H9 (cell line): ENCODE data around the gene DHX58. TPM values are rescaled to one million over a fixed set of nuclear protein-coding genes. Genes with fewer than 3 reads are reported as not detected.

Experiments
- DNase-seq: peaks from one replicate; pipeline ENCODE4 v3.0.0-alpha.2; 2017
- H2AFZ ChIP-seq: one replicate; pipeline ENCODE4 v1.6.1; 2013; ENCODE audit warnings: mild to moderate bottlenecking, low read length, control low read depth, moderate library complexity
- H2AK5ac ChIP-seq: 2 replicates; pipeline ENCODE4 v1.6.1; 2013; ENCODE audit warnings: low read length, control low read depth, mixed read lengths; ENCODE audit not compliant: insufficient read length
- H2BK120ac ChIP-seq: one replicate; pipeline ENCODE4 v1.6.1; 2013; ENCODE audit warnings: low read depth, mild to moderate bottlenecking, low read length, control low read depth, inconsistent platforms; ENCODE audit not compliant: poor library complexity, severe bottlenecking
- H2BK12ac ChIP-seq: 2 replicates; pipeline ENCODE4 v1.6.1; 2013; ENCODE audit warnings: low read length, control low read depth, mixed read lengths, low read depth; ENCODE audit not compliant: insufficient read length
- H2BK15ac ChIP-seq: 2 replicates; pipeline ENCODE4 v1.6.1; 2013; ENCODE audit warnings: low read depth, low read length, control low read depth
- H2BK20ac ChIP-seq: one replicate; pipeline ENCODE4 v1.6.1; 2013; ENCODE audit warnings: low read depth, mild to moderate bottlenecking, low read length, control low read depth, inconsistent platforms; ENCODE audit not compliant: poor library complexity, severe bottlenecking
- H2BK5ac ChIP-seq: 2 replicates; pipeline ENCODE4 v1.6.1; 2013; ENCODE audit warnings: low read length, control low read depth, mixed read lengths; ENCODE audit not compliant: insufficient read length
- H3K14ac ChIP-seq: 2 replicates; pipeline ENCODE4 v1.6.1; 2013; ENCODE audit warnings: low read length, control low read depth; ENCODE audit not compliant: insufficient read depth
- H3K18ac ChIP-seq: 2 replicates; pipeline ENCODE4 v1.6.1; 2013; ENCODE audit warnings: low read depth, mild to moderate bottlenecking, mixed read lengths, low read length, control low read depth; ENCODE audit not compliant: insufficient read length
- H3K23ac ChIP-seq: 2 replicates; pipeline ENCODE4 v1.6.1; 2013; ENCODE audit warnings: low read length, control low read depth, mixed read lengths, low read depth; ENCODE audit not compliant: insufficient read length
- H3K23me2 ChIP-seq: 2 replicates; pipeline ENCODE4 v1.6.1; 2013; ENCODE audit warnings: low read depth, mild to moderate bottlenecking, mixed read lengths, low read length, control low read depth; ENCODE audit not compliant: insufficient read length, poor library complexity, severe bottlenecking
- H3K27ac ChIP-seq: 2 replicates; pipeline ENCODE4 v1.5.1; 2013; ENCODE audit warnings: low read length, control low read depth, mixed read lengths, low read depth; ENCODE audit not compliant: insufficient read length
- H3K27me3 ChIP-seq: 2 replicates; pipeline ENCODE4 v1.6.1; 2013; ENCODE audit warnings: low read length, control low read depth, inconsistent platforms; ENCODE audit not compliant: insufficient read depth
- H3K4ac ChIP-seq: 2 replicates; pipeline ENCODE4 v1.6.1; 2013; ENCODE audit warnings: low read depth, mild to moderate bottlenecking, control low read depth, inconsistent platforms, low read length, moderate library complexity
- H3K4me1 ChIP-seq: 2 replicates; pipeline ENCODE4 v1.6.1; 2013; ENCODE audit warnings: low read length, control low read depth, inconsistent platforms; ENCODE audit not compliant: insufficient read depth
- H3K4me2 ChIP-seq: 2 replicates; pipeline ENCODE4 v1.6.1; 2013; ENCODE audit warnings: low read length, control low read depth, mixed read lengths; ENCODE audit not compliant: insufficient read length, insufficient read depth
- H3K56ac ChIP-seq: 2 replicates; pipeline ENCODE4 v1.6.1; 2013; ENCODE audit warnings: low read depth, mild to moderate bottlenecking, mixed read lengths, low read length, control low read depth; ENCODE audit not compliant: insufficient read length
- H3K79me1 ChIP-seq: 2 replicates; pipeline ENCODE4 v1.6.1; 2013; ENCODE audit warnings: low read depth, mild to moderate bottlenecking, moderate library complexity, low read length, control low read depth, inconsistent platforms; ENCODE audit not compliant: insufficient read depth, poor library complexity, severe bottlenecking
- H3K79me2 ChIP-seq: 2 replicates; pipeline ENCODE4 v1.6.1; 2013; ENCODE audit warnings: low read length, control low read depth, inconsistent platforms; ENCODE audit not compliant: insufficient read depth
- H3K9ac ChIP-seq: 2 replicates; pipeline ENCODE4 v1.6.1; 2013; ENCODE audit warnings: low read length, control low read depth, mixed read lengths; ENCODE audit not compliant: insufficient read length; ENCODE audit errors: extremely low read depth
- H3K9me3 ChIP-seq: one replicate; pipeline ENCODE4 v1.6.1; 2013; ENCODE audit warnings: low read depth, low read length, inconsistent platforms; ENCODE audit not compliant: control insufficient read depth
- H3T11ph ChIP-seq: one replicate; pipeline ENCODE4 v1.6.1; 2013; ENCODE audit warnings: mild to moderate bottlenecking, low read length, control low read depth, inconsistent platforms
- H4K20me1 ChIP-seq: one replicate; pipeline ENCODE4 v1.6.1; 2013; ENCODE audit not compliant: control insufficient read depth, insufficient read length, insufficient read depth
- H4K5ac ChIP-seq: 2 replicates; pipeline ENCODE4 v1.6.1; 2013; ENCODE audit warnings: low read depth, mild to moderate bottlenecking, mixed read lengths, low read length, control low read depth; ENCODE audit not compliant: insufficient read length
- H4K8ac ChIP-seq: replicated peaks from 2 replicates; pipeline ENCODE4 v1.6.1; 2013; ENCODE audit warnings: low read length, control low read depth, mixed read lengths, low read depth; ENCODE audit not compliant: insufficient read length
- H4K91ac ChIP-seq: 2 replicates; pipeline ENCODE4 v1.6.1; 2013; ENCODE audit warnings: low read depth, mild to moderate bottlenecking, moderate library complexity, mixed read lengths, low read length, control low read depth; ENCODE audit not compliant: insufficient read length
- H3K27ac Mint-ChIP-seq, 3 experiments: 2 replicates in 2 of 3; 3 replicates in 1 of 3; pipeline ENCODE4 v1.8.0; 2020 to 2021; ENCODE audit warnings: mixed read lengths in 3 of 3, mild to moderate bottlenecking in 1 of 3, moderate library complexity in 1 of 3
- H3K27me3 Mint-ChIP-seq: 2 replicates; pipeline ENCODE4 v1.8.0; 2021; ENCODE audit warnings: low read depth, mild to moderate bottlenecking, moderate library complexity, mixed read lengths
- H3K36me3 Mint-ChIP-seq, 3 experiments: 2 replicates in 2 of 3; 3 replicates in 1 of 3; pipeline ENCODE4 v1.8.0; 2020 to 2021; ENCODE audit warnings: low read depth in 3 of 3, mixed read lengths in 3 of 3; ENCODE audit not compliant: insufficient read depth in 1 of 3
- H3K4me1 Mint-ChIP-seq, 2 experiments: 2 replicates each; pipeline ENCODE4 v1.8.0; 2020; ENCODE audit warnings: mixed read lengths in 2 of 2
- H3K4me3 Mint-ChIP-seq, 2 experiments: 2 replicates in 1 of 2; 3 replicates in 1 of 2; pipeline ENCODE4 v1.8.0; 2020 to 2021; ENCODE audit warnings: mild to moderate bottlenecking in 2 of 2, mixed read lengths in 2 of 2, moderate library complexity in 1 of 2
- H3K9me3 Mint-ChIP-seq, 2 experiments: 2 replicates in 1 of 2; 3 replicates in 1 of 2; pipeline ENCODE4 v1.8.0; 2020; ENCODE audit warnings: mild to moderate bottlenecking in 2 of 2, mixed read lengths in 2 of 2, moderate library complexity in 1 of 2
- CTCF ChIP-seq: fragments of 200-600 bp; sonication (generic); conservative IDR thresholded peaks from 3 replicates; pipeline ENCODE4 v1.8.0; 2021; ENCODE audit warnings: antibody characterized with exemption, mild to moderate bottlenecking
- WGBS: extraction: QIAGEN DNeasy Blood & Tissue Kit; methylation state at CpG from one replicate; pipeline ENCODE4 v1.1.7; 2013; ENCODE audit warnings: missing lambda C conversion rate, low lambda C conversion rate, mixed read lengths; ENCODE audit not compliant: insufficient read length; ENCODE audit errors: extremely low coverage; 5-methylcytosine and 5-hydroxymethylcytosine counted together
- total RNA-seq: library from RNA; stranded (reverse); gene quantifications from 2 replicates; pipeline ENCODE4 v1.2.1, GENCODE V29; 2021

DHX58 gene
- total RNA-seq, 1 experiment from 2014 or later = 3.9 TPM

DNA sequence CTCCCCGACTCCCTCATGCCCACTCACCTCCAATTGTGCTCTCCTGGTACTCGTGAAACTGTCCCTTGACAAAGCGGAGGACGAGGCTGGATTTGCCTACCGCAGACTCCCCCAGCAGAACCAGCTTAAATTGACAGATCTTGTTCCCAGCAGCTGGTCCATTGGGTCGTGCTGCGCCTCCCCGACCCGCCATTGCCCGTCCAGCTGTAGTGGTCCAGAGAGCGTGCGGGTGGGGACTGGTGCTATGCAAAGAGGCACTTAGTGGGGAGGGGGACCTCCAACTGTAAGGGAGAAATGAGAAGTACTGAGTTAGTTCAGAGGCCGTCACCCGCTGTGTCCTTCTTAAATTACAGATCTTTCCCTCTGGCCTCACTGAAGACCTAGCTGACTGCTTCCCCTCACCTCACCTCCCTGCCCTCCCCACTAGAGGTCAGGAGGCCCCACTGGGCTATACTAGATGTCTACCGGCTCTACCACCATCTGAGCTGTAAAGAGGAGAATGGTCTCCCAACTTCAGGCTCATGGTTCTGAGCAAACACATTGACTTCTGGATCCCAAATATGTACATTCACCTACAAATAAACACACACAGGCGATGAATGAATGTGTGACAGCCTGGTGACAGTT lies 17.9 kb upstream of the DHX58 start:
- no peak overlapping the region for H3K14ac ChIP-seq

More for the DNA sequence above, 17.9 kb upstream of the DHX58 start:
- Histone ChIP-seq H2BK5ac (no peak overlapping the region), H3T11ph (no peak overlapping the region), H2AFZ (no peak overlapping the region), H3K79me1 (peaks cover 3% of the 10 kb centered on the region), H3K18ac (no peak overlapping the region), H4K91ac (no peak overlapping the region), H2BK12ac (no peak overlapping the region), H3K23ac (no peak overlapping the region), H3K4me1 (no peaks in the 10 kb centered on the region), H3K23me2 (no peaks in the 10 kb centered on the region), H3K9me3 (no peaks in the 10 kb centered on the region), H3K4me2 (no peak overlapping the region), H4K5ac (no peak overlapping the region), H2BK20ac (no peak overlapping the region), H3K27ac (no peak overlapping the region), H3K56ac (no peak overlapping the region), H3K9ac (no peak overlapping the region), H4K20me1 (no peaks in the 10 kb centered on the region), H2BK120ac (no peak overlapping the region), H3K27me3 (peaks cover 2% of the 10 kb centered on the region; the same call in 1 of the 2 replicates), H4K8ac (no peak overlapping the region), H3K79me2 (peaks cover 2% of the 10 kb centered on the region; the same call in 1 of the 2 replicates), H2AK5ac (no peak overlapping the region), H2BK15ac (no peak overlapping the region), H3K4ac (no peak overlapping the region)
- Mint-ChIP-seq H3K4me1 (peaks cover 18% of the 10 kb centered on the region in 2 experiments), H3K36me3 (peaks cover 19 to 58% (median 50%) of the 10 kb centered on the region in 3 experiments; a peak in 6 of 7 replicates), H3K9me3 (no peaks in the 10 kb centered on the region), H3K27ac (peak overlapping the region in 2 of 3 experiments; percentile 72 to 89; a peak in 3 of 7 replicates), H3K27me3 (no peaks in the 10 kb centered on the region), H3K4me3 (no peak overlapping the region; a peak in 1 of 5 replicates)
- no peak for DNase-seq
- TF ChIP-seq CTCF = peak; percentile 40; the same call in 1 of the 3 replicates
- WGBS = no CpG with 5 or more reads among the region's 16 CpGs
